ENCODE measurements around the gene ABHD17C. TPM values are rescaled to one million over a fixed set of nuclear protein-coding genes. Genes with fewer than 3 reads are reported as not detected.

Gene ABHD17C
- total and polyA plus RNA-seq, 2 donors (not counting 3 experiments of a cell fraction or from before 2014, with no cell fraction given) = 5.9 to 10.9 TPM

DNA sequence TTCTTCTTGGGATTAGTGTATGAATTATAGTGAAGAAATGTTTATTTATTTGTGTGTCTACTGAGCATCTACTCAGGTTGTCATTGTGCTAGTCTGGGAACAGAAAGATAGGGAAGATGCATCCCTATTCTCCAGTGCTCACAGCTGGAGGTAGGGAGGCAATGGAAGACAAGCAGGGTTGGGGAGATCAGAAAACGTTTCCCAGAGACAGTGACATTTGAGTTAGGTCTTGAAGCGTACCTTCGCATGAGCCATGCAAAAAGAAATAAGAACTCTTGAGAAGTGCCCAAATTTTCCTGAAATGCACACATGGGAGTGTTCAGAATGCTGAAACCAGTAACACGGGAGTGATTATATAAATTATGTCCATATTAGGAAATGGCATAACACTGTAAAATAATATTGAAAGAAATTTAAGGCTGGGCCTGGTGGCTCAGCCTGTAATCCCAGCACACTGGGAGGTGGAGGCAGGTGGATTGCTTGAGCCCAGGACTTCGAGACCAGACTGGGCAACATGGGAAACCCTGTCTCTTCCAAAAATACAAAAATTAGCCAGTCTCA is 78.8 kb downstream of the ABHD17C start:
- Histone ChIP-seq H3K79me2 (ENCODE audit: control insufficient read depth, insufficient read depth, low read length) (no peaks in the 10 kb centered on the region), H3K9ac (replicated peaks; ENCODE audit: extremely low read depth, insufficient read depth, low read length) (no peak overlapping the region), H3K4me2 (ENCODE audit: insufficient read depth, low read length) (no peak overlapping the region), H3K9me3 (replicated peaks; ENCODE audit: control insufficient read depth, insufficient read depth, low read length) (no peaks in the 10 kb centered on the region), H2AFZ (ENCODE audit: low read depth, low read length) (no peak overlapping the region), H3K36me3 (ENCODE audit: control insufficient read depth in 2 of 2, extremely low read depth in 1 of 2, insufficient read depth in 2 of 2, low read length in 2 of 2) (no peaks in the 10 kb centered on the region), H3K4me3 (replicated peaks in 1 of 3; ENCODE audit: insufficient read depth in 1 of 3, low read depth in 1 of 3, low read length in 3 of 3) (no peak overlapping the region), H3K9me1 (replicated peaks; ENCODE audit: control insufficient read depth, extremely low read depth, insufficient read depth, low read length) (no peaks in the 10 kb centered on the region), H3K27ac (ENCODE audit: insufficient read depth, low read depth, low read length) (no peak overlapping the region), H4K20me1 (replicated peaks; ENCODE audit: control insufficient read depth, extremely low read depth, insufficient read depth, low read length) (no peaks in the 10 kb centered on the region), H3K27me3 (ENCODE audit: control insufficient read depth in 2 of 2, insufficient read depth in 2 of 2, low read length in 2 of 2) (no peaks in the 10 kb centered on the region), H3K4me1 (ENCODE audit: control insufficient read depth, extremely low read depth, insufficient read depth, low read length) (peaks cover 11% of the 10 kb centered on the region)
- POLR2A ChIA-PET = no interaction called here
- TF ChIP-seq GATA2 (IDR thresholded peaks at IDR 0.05; ENCODE audit: insufficient read depth, insufficient read length, low read depth, low read length) = no peak
- TF ChIP-seq POLR2AphosphoS5 (IDR thresholded peaks at IDR 0.05; ENCODE audit: insufficient read depth, low read depth, low read length) = no peak
- TF ChIP-seq, protein P1, sequence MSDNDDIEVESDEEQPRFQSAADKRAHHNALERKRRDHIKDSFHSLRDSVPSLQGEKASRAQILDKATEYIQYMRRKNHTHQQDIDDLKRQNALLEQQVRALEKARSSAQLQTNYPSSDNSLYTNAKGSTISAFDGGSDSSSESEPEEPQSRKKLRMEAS (IDR thresholded peaks at IDR 0.05; ENCODE audit: insufficient read depth, insufficient read length) = no peak
- TF ChIP-seq, protein P2, sequence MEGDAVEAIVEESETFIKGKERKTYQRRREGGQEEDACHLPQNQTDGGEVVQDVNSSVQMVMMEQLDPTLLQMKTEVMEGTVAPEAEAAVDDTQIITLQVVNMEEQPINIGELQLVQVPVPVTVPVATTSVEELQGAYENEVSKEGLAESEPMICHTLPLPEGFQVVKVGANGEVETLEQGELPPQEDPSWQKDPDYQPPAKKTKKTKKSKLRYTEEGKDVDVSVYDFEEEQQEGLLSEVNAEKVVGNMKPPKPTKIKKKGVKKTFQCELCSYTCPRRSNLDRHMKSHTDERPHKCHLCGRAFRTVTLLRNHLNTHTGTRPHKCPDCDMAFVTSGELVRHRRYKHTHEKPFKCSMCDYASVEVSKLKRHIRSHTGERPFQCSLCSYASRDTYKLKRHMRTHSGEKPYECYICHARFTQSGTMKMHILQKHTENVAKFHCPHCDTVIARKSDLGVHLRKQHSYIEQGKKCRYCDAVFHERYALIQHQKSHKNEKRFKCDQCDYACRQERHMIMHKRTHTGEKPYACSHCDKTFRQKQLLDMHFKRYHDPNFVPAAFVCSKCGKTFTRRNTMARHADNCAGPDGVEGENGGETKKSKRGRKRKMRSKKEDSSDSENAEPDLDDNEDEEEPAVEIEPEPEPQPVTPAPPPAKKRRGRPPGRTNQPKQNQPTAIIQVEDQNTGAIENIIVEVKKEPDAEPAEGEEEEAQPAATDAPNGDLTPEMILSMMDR (IDR thresholded peaks at IDR 0.05; ENCODE audit: extremely low read depth in 1 of 2, insufficient read depth in 1 of 2, low read depth in 1 of 2, low read length in 2 of 2) = no peak
- no peak for TF ChIP-seq EZH2 (IDR thresholded peaks at IDR 0.05; ENCODE audit: borderline replicate concordance, low read depth, low read length, severe bottlenecking)
- no peak for TF ChIP-seq FOS (IDR thresholded peaks at IDR 0.05; ENCODE audit: borderline replicate concordance, insufficient read depth, low read length)
- TF ChIP-seq POLR2A (IDR thresholded peaks at IDR 0.05; ENCODE audit: low read depth, low read length) = no peak
- no peak for TF ChIP-seq MYC (IDR thresholded peaks at IDR 0.05; ENCODE audit: low read depth, low read length)
- no peak for TF ChIP-seq JUN (IDR thresholded peaks at IDR 0.05; ENCODE audit: borderline replicate concordance, insufficient read depth, insufficient read length, low read depth)
- no TSS peak for BruUV-seq (replicated peaks)
- intact Hi-C loops (cut with micrococcal nuclease) (no loop called here), dilution Hi-C loops (cut with MboI; ENCODE audit: extremely low pct_ligation_motif_present, low sequenced_read_pairs) (no loop called here)
- CTCF ChIA-PET = interaction anchor here (2.0 to 7.5 kb wide), 2 partner anchors 206 to 208 kb away, joined by 9 to 828 read pairs; no protein-coding TSS in a partner anchor
- no peak for FAIRE-seq
- no peak for DNase-seq (ENCODE audit: low read depth, low spot score)

Data from endothelial cell of umbilical vein (primary cell).